HepG2 (cell line): ENCODE data around the gene BRD8. TPM values are rescaled to one million over a fixed set of nuclear protein-coding genes. Genes with fewer than 3 reads are reported as not detected.

Experiments used
- AFF4 ChIP-seq: sonication (generic); formaldehyde crosslinking; IDR thresholded peaks from 2 replicates; pipeline ENCODE4 v1.4.0; 2020; ENCODE audit warnings: missing genetic modification reagents
- AHR ChIP-seq: IDR thresholded peaks from 2 replicates; pipeline ENCODE4 v1.6.1; 2018; ENCODE audit warnings: missing genetic modification reagents, missing compliant biosample characterization
- ASH2L ChIP-seq: fragments of 300-600, 200-600 bp; sonication (generic); IDR thresholded peaks from 2 replicates; pipeline ENCODE4 v1.7.0; 2017; ENCODE audit warnings: low read depth, mild to moderate bottlenecking, moderate library complexity, mixed read lengths, low read length; ENCODE audit not compliant: insufficient read length
- ATF4 ChIP-seq, 2 experiments: fragments of 450-650 bp in 1 of 2; sonication (generic) in 1 of 2; formaldehyde crosslinking; IDR thresholded peaks; 2 replicates each; pipeline versions ENCODE4 v1.5.0 to v1.8.0; 2020 to 2022; ENCODE audit warnings: mild to moderate bottlenecking in 1 of 2, missing genetic modification reagents in 1 of 2
- ELF4 ChIP-seq: sonication (generic); formaldehyde crosslinking; IDR thresholded peaks from 2 replicates; pipeline ENCODE4 v1.5.0; 2020; ENCODE audit warnings: missing genetic modification reagents, mild to moderate bottlenecking, moderate library complexity, borderline replicate concordance
- ESRRA ChIP-seq: sonication (generic); formaldehyde crosslinking; IDR thresholded peaks from 2 replicates; pipeline ENCODE4 v1.5.1; 2020; ENCODE audit warnings: mild to moderate bottlenecking, low read depth, missing genetic modification reagents
- FOXK2 ChIP-seq: fragments of 450-650 bp; IDR thresholded peaks from 2 replicates; pipeline ENCODE4 v1.6.1; 2016
- GATAD1 ChIP-seq: IDR thresholded peaks from 2 replicates; pipeline ENCODE4 v1.6.1; 2016; ENCODE audit warnings: missing genetic modification reagents, missing compliant biosample characterization
- KDM5B ChIP-seq: sonication (generic); formaldehyde crosslinking; IDR thresholded peaks from 2 replicates; pipeline ENCODE4 v1.4.0; 2020; ENCODE audit warnings: missing genetic modification reagents, mild to moderate bottlenecking, borderline replicate concordance
- MTF2 ChIP-seq: sonication (generic); formaldehyde crosslinking; IDR thresholded peaks from 2 replicates; pipeline ENCODE4 v1.5.0; 2020; ENCODE audit warnings: missing genetic modification reagents, borderline replicate concordance
- NFIB ChIP-seq: sonication (generic); formaldehyde crosslinking; IDR thresholded peaks from 2 replicates; pipeline ENCODE4 v1.9.0; 2021; ENCODE audit warnings: missing genetic modification reagents, mild to moderate bottlenecking, borderline replicate concordance
- RFX5 ChIP-seq: IDR thresholded peaks from 2 replicates; pipeline ENCODE4 v1.6.1; 2011; ENCODE audit warnings: low read depth, low read length, improper control_type of control experiment
- SNAPC2 ChIP-seq: sonication (generic); formaldehyde crosslinking; IDR thresholded peaks from 2 replicates; pipeline ENCODE4 v1.8.1; 2022; ENCODE audit warnings: mild to moderate bottlenecking, missing genetic modification reagents
- TCF7 ChIP-seq: sonication (generic); IDR thresholded peaks from 2 replicates; pipeline ENCODE4 v1.6.1; 2016; ENCODE audit warnings: antibody characterized with exemption, low read depth
- TFDP2 ChIP-seq: sonication (generic); formaldehyde crosslinking; IDR thresholded peaks from 2 replicates; pipeline ENCODE4 v1.4.0; 2020; ENCODE audit warnings: missing genetic modification reagents
- ZBTB34 ChIP-seq: sonication (generic); formaldehyde crosslinking; IDR thresholded peaks from 2 replicates; pipeline ENCODE4 v1.8.0; 2022; ENCODE audit warnings: mild to moderate bottlenecking, missing genetic modification reagents
- ZMAT3 ChIP-seq: sonication (generic); formaldehyde crosslinking; conservative IDR thresholded peaks from 2 replicates; pipeline ENCODE4 v1.7.0; 2021; ENCODE audit warnings: missing genetic modification reagents
- ZNF432 ChIP-seq: sonication (generic); formaldehyde crosslinking; IDR thresholded peaks from 2 replicates; pipeline ENCODE4 v1.5.0; 2020; ENCODE audit warnings: missing genetic modification reagents, mild to moderate bottlenecking, borderline replicate concordance
- ZNF460 ChIP-seq: sonication (generic); formaldehyde crosslinking; IDR thresholded peaks from 2 replicates; pipeline ENCODE4 v1.5.1; 2020; ENCODE audit warnings: missing genetic modification reagents, mild to moderate bottlenecking, borderline replicate concordance
- ZNF704 ChIP-seq: sonication (generic); formaldehyde crosslinking; IDR thresholded peaks from 2 replicates; pipeline ENCODE4 v1.8.1; 2023; ENCODE audit warnings: mild to moderate bottlenecking, inconsistent platforms, moderate library complexity, missing genetic modification reagents, borderline replicate concordance
- ZNF768 ChIP-seq: sonication (generic); formaldehyde crosslinking; IDR thresholded peaks from 2 replicates; pipeline ENCODE4 v1.4.0; 2020; ENCODE audit warnings: missing genetic modification reagents
- polyA plus RNA-seq, 8 experiments: library from polyadenylated mRNA; depleted of rRNA in 3 of 8; stranded (reverse) in 7 of 8; unstranded in 1 of 8; fragments of >200 nt; fragmentation: Illumina TruSeq in 4 of 8; extraction: Trizol in 4 of 8; gene quantifications; 2 replicates each; pipeline versions ENCODE4 v1.2.1 to v1.2.3, GENCODE V29; 2011 to 2016; ENCODE audit warnings: low read depth in 4 of 8, missing spikeins in 1 of 8, mixed read lengths in 1 of 8; ENCODE audit not compliant: insufficient read depth in 1 of 8
- total RNA-seq, 5 experiments: library from RNA; depleted of rRNA; stranded (reverse); fragments of >200 nt; fragmentation: Illumina TruSeq; extraction: Trizol; gene quantifications; 2 replicates each; pipeline ENCODE4 v1.2.3, GENCODE V29; 2016; ENCODE audit warnings: low read depth in 1 of 5

The BRD8 gene
- total and polyA plus RNA-seq, 2 of the 13 experiments (the other 11 are each of a cell fraction or from before 2014, with no cell fraction given) = 62.5 to 71.1 TPM

GRCh38 chr5:138095100-138095907 lies 83.1 kb downstream of the BRD8 start (continued):
- TF ChIP-seq AFF4 (CRISPR knock-in tag) = no peak
- TF ChIP-seq MTF2 (CRISPR knock-in tag) = no peak
- TF ChIP-seq ELF4 (CRISPR knock-in tag) = no peak
- no peak for TF ChIP-seq ZNF704
- TF ChIP-seq ATF4 (CRISPR knock-in tag; IDR thresholded peaks at IDR 0.05) = no peak
- no peak for TF ChIP-seq ESRRA (CRISPR knock-in tag)
- TF ChIP-seq KDM5B (CRISPR knock-in tag) = no peak
- no peak for TF ChIP-seq RFX5
- no peak for TF ChIP-seq ZNF460 (CRISPR knock-in tag)
- TF ChIP-seq ZNF432 (CRISPR knock-in tag) = no peak
- TF ChIP-seq TCF7 = peak; percentile 93
- no peak for TF ChIP-seq GATAD1 (CRISPR knock-in tag)
- TF ChIP-seq ZMAT3 (CRISPR knock-in tag) = no peak
- no peak for TF ChIP-seq AHR (CRISPR knock-in tag)
- no peak; the same call in 1 of the 2 replicates for TF ChIP-seq SNAPC2 (CRISPR knock-in tag)
- no peak for TF ChIP-seq FOXK2
- TF ChIP-seq NFIB (CRISPR knock-in tag) = no peak
- TF ChIP-seq ASH2L = no peak
- no peak for TF ChIP-seq ZBTB34 (CRISPR knock-in tag)
- TF ChIP-seq TFDP2 (CRISPR knock-in tag) = no peak
- TF ChIP-seq ZNF768 (CRISPR knock-in tag) = no peak
